ENCODE data around the gene STON1.
A peak's percentile ranks its signal among the peaks of the same experiment; 100 is the strongest.
"Not testable (repeated sequence)": the region's sequence is repeated elsewhere in the genome, so short reads cannot be mapped to it uniquely, and the experiment has no call there.

STON1 gene

DNA sequence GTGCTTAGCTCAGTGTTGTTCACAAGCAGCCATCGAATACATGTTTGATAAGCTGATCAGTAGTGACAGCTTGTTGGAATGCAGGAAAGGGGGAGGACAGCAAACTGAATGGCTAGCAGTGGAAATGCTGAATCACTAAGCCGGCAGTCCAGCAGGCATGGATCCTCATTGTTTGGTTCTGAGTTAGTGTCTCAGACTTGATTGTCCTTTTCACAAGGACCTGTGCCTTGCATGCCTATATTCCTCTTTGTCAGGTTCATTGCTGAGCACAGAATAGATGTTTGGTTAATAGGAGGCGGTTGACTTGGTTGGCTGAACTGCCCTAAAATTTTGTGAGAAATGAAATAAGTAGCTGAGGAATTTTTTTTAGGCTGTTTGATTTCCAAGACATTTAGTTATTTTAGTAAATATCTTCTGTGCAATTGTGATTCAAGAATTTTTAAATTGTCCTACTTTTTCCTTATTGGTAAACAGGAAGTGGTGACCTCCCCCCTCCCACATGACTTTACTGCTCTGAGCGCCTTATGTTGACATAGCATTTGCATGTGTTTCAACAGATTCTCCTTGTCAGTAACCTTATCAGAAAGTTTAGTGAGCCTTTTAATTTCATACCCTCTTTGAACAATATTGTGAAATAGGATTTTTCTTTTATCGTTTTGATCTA is 21.4 kb upstream of the STON1 start:
- DNase-seq: no peak

DNA sequence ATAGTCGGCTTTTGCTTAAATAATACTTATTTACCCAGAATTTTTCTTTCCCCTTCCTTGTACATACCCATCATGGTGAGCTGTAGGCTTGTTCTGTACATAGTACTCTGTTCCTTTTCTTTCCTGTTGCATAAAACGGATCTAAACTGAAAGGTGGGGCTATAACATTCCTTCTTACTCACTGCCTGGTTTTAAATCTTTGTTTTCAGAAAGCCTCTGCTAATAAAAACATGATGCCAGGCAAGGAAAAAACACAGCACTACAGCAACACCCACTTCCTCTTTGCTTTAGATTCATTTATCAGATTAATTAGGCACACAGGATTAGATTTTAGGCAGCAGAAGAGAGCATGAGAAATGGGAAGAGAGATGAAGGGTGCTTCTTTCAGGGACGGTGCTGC is 19.6 kb upstream of the STON1 start:
- H3K27ac ChIP-seq (ENCODE audit: insufficient read depth, low read length, poor library complexity, severe bottlenecking): no peak overlapping the region
- H3K9me3 ChIP-seq (ENCODE audit: control insufficient read depth, low read length): no peaks in the 10 kb centered on the region
- H3K4me3 ChIP-seq (ENCODE audit: insufficient read depth, low read depth, low read length, poor library complexity, severe bottlenecking): no peak overlapping the region
- DNase-seq: no peak
- no peaks in the 10 kb centered on the region for H3K27me3 ChIP-seq (replicated peaks; ENCODE audit: control insufficient read depth, insufficient read depth, low read length, poor library complexity, severe bottlenecking)
- H3K36me3 ChIP-seq (ENCODE audit: control insufficient read depth, insufficient read depth, low read length): peaks cover 40% of the 10 kb centered on the region
- H3K4me1 ChIP-seq (ENCODE audit: control insufficient read depth, insufficient read depth, low read length, poor library complexity, severe bottlenecking): peaks cover 14% of the 10 kb centered on the region

More for the DNA sequence above, 21.4 kb upstream of the STON1 start:
- Histone ChIP-seq H3K27ac (ENCODE audit: insufficient read depth, low read length, poor library complexity, severe bottlenecking) (peak overlapping the region; percentile 16), H3K27me3 (replicated peaks; ENCODE audit: control insufficient read depth, insufficient read depth, low read length, poor library complexity, severe bottlenecking) (no peaks in the 10 kb centered on the region), H3K4me1 (ENCODE audit: control insufficient read depth, insufficient read depth, low read length, poor library complexity, severe bottlenecking) (peaks cover 14% of the 10 kb centered on the region), H3K4me3 (ENCODE audit: insufficient read depth, low read depth, low read length, poor library complexity, severe bottlenecking) (no peak overlapping the region), H3K9me3 (ENCODE audit: control insufficient read depth, low read length) (no peaks in the 10 kb centered on the region), H3K36me3 (ENCODE audit: control insufficient read depth, insufficient read depth, low read length) (peaks cover 29% of the 10 kb centered on the region)

DNA sequence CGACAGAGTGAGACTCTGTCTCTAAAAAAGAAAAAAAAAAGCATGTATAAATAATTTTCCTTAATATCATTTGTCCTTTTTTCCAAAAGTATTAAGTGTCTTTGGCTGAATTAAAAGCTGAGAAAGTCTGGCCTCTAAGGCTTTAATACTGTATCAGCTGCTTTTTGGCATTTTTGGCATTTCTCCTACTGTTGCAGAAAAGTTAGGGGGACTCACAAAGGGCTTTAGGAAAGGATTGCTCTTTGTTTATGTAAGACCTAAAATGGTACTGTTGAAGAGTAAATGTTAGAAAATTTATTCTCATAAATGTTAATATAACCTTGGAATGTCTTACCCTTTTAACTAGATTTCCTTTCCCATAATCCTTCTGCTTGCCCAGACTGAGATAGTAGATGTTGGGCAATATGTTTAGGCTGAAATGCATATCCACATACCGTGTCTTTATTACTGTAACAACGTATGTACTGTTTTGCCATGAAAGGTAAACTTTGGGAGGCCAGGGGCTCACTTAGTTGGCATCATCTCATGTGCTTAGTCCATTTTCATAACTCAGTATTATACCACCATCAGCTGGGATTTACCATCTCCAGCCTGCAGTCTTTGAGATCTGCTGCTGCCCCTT is 18.0 kb upstream of the STON1 start:
- no peaks in the 10 kb centered on the region for H3K9me3 ChIP-seq (ENCODE audit: control insufficient read depth, low read length)
- no peak overlapping the region for H3K27ac ChIP-seq (ENCODE audit: insufficient read depth, low read length, poor library complexity, severe bottlenecking)
- H3K27me3 ChIP-seq (replicated peaks; ENCODE audit: control insufficient read depth, insufficient read depth, low read length, poor library complexity, severe bottlenecking): no peaks in the 10 kb centered on the region
- DNase-seq: no peak
- H3K4me1 ChIP-seq (ENCODE audit: control insufficient read depth, insufficient read depth, low read length, poor library complexity, severe bottlenecking): peaks cover 14% of the 10 kb centered on the region
- no peak overlapping the region for H3K4me3 ChIP-seq (ENCODE audit: insufficient read depth, low read depth, low read length, poor library complexity, severe bottlenecking)
- H3K36me3 ChIP-seq (ENCODE audit: control insufficient read depth, insufficient read depth, low read length): peaks cover 51% of the 10 kb centered on the region

DNA sequence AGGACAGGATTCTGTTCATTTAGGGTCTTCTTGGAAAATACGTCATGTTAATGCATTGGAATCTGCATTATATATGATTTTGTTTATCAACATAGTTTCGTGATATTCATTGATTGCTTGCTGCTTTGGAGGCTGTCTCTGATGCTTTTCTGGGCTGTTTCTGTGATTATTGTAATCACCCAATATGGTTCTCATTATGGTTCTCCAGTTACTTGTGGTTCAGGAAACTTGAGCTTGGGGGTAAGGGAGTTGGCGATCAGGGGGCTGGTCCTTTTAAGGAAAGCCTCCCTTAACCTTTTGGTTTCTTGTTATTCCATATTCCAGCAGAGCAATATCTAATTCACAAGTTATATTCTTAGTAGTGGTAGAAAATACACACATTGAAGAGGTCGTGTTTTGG is 17.4 kb upstream of the STON1 start:
- DNase-seq: no peak

DNA sequence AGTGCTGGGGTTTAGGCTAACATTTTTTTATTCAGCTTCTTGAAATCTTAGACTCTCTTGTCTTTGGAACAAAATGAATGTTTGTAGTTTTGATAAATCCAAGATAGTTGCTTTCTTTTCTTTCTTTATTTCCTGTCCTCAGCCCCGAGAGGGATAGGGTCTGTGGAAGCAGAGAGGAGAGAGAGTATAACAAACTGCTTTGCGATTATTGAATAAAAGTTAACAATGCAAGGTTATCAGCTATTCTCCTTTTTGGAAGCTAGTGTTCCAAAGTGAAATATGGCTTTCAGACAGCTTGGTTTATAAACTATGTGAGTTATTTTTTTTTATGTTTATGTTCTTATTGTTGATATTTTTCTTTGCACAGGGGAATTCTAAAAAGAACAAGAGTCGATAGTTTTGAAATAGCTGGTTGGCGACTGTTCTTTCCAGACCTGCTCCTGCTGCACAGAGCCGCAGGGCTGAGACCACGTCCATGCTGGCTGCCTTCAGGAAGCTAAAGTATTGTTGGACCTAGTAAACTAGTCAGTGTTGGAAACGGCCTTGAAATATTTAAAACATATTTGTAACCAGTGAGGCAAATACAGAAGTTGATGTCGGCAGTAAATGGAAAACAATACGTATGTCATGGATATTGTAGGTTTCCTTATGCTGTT is 15.5 kb upstream of the STON1 start:
- Histone ChIP-seq H3K4me1 (ENCODE audit: control insufficient read depth, insufficient read depth, low read length, poor library complexity, severe bottlenecking) (peaks cover 3% of the 10 kb centered on the region), H3K9me3 (ENCODE audit: control insufficient read depth, low read length) (no peaks in the 10 kb centered on the region), H3K4me3 (ENCODE audit: insufficient read depth, low read depth, low read length, poor library complexity, severe bottlenecking) (no peak overlapping the region), H3K27me3 (replicated peaks; ENCODE audit: control insufficient read depth, insufficient read depth, low read length, poor library complexity, severe bottlenecking) (no peaks in the 10 kb centered on the region), H3K36me3 (ENCODE audit: control insufficient read depth, insufficient read depth, low read length) (peaks cover 49% of the 10 kb centered on the region), H3K27ac (ENCODE audit: insufficient read depth, low read length, poor library complexity, severe bottlenecking) (no peak overlapping the region)
- DNase-seq: no peak

More for the DNA sequence above, 17.4 kb upstream of the STON1 start:
- H3K36me3 ChIP-seq (ENCODE audit: control insufficient read depth, insufficient read depth, low read length): peaks cover 51% of the 10 kb centered on the region
- H3K27ac ChIP-seq (ENCODE audit: insufficient read depth, low read length, poor library complexity, severe bottlenecking): no peak overlapping the region
- no peak overlapping the region for H3K4me3 ChIP-seq (ENCODE audit: insufficient read depth, low read depth, low read length, poor library complexity, severe bottlenecking)
- H3K27me3 ChIP-seq (replicated peaks; ENCODE audit: control insufficient read depth, insufficient read depth, low read length, poor library complexity, severe bottlenecking): no peaks in the 10 kb centered on the region
- H3K4me1 ChIP-seq (ENCODE audit: control insufficient read depth, insufficient read depth, low read length, poor library complexity, severe bottlenecking): peaks cover 14% of the 10 kb centered on the region
- no peaks in the 10 kb centered on the region for H3K9me3 ChIP-seq (ENCODE audit: control insufficient read depth, low read length)

DNA sequence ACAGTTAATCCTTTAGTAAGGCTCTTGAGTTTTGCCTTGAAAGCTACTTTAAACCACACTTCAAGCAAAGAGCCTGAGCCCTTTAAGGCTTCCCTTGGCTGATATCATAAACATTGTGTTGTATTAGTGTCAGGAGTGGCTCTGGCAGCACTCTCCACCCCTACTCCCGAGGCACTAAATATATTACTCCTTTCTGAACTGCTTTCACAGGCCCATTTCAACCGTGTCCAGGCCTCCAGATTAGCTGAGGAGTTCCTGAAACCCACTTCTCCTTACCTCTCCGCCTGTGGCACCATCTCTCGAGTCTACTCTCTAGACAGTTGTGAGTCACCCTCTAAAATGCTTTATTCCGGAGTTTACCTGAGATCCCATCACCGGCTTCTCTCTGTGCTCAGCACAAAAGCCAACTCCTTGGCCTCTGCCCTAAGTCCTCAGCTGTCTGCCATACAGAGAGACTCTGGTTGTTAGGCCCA is 14.4 kb upstream of the STON1 start:
- peaks cover 54% of the 10 kb centered on the region for H3K36me3 ChIP-seq (ENCODE audit: control insufficient read depth, insufficient read depth, low read length)
- peaks cover 2% of the 10 kb centered on the region for H3K4me1 ChIP-seq (ENCODE audit: control insufficient read depth, insufficient read depth, low read length, poor library complexity, severe bottlenecking)
- no peaks in the 10 kb centered on the region for H3K9me3 ChIP-seq (ENCODE audit: control insufficient read depth, low read length)
- no peak for DNase-seq
- H3K4me3 ChIP-seq (ENCODE audit: insufficient read depth, low read depth, low read length, poor library complexity, severe bottlenecking): no peak overlapping the region
- no peak overlapping the region for H3K27ac ChIP-seq (ENCODE audit: insufficient read depth, low read length, poor library complexity, severe bottlenecking)
- no peaks in the 10 kb centered on the region for H3K27me3 ChIP-seq (replicated peaks; ENCODE audit: control insufficient read depth, insufficient read depth, low read length, poor library complexity, severe bottlenecking)

DNA sequence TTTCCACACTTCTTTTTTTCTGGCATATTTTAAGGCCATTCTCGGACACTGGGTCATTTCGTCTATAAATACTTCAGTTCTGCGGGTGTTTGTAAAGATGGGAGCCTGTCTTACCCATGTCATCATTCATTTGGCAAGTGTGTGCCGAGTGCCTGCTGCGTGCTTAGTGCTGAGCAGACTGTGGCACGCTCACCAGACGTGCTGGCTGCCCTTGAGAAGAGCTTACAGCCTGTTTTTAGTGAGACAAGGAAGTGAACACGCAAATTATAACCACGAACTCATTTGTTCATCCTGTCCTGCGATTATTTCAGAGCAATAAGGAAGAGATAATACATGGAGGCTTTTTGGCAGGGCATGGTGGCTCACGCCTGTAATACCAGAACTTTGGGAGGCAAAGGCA is 10.4 kb upstream of the STON1 start:
- H3K36me3 ChIP-seq (ENCODE audit: control insufficient read depth, insufficient read depth, low read length): peaks cover 34% of the 10 kb centered on the region
- H3K9me3 ChIP-seq (ENCODE audit: control insufficient read depth, low read length): no peaks in the 10 kb centered on the region
- H3K27ac ChIP-seq (ENCODE audit: insufficient read depth, low read length, poor library complexity, severe bottlenecking): no peak overlapping the region
- no peaks in the 10 kb centered on the region for H3K27me3 ChIP-seq (replicated peaks; ENCODE audit: control insufficient read depth, insufficient read depth, low read length, poor library complexity, severe bottlenecking)
- no peaks in the 10 kb centered on the region for H3K4me1 ChIP-seq (ENCODE audit: control insufficient read depth, insufficient read depth, low read length, poor library complexity, severe bottlenecking)
- H3K4me3 ChIP-seq (ENCODE audit: insufficient read depth, low read depth, low read length, poor library complexity, severe bottlenecking): no peak overlapping the region
- no peak for DNase-seq

DNA sequence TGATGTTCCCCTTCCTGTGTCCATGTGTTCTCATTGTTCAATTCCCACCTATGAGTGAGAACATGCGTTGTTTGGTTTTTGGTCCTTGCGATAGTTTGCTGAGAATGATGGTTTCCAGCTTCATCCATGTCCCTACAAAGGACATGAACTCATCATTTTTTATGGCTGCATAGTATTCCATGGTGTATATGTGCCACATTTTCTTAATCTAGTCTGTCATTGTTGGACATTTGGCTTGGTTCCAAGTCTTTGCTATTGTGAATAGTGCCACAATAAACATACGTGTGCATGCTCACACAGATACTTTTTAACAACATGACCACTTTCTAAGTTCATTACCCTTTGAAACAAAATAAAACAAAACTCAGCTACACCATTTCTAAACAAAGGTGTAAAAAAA is 5.2 kb upstream of the STON1 start:
- H3K4me3 ChIP-seq (ENCODE audit: insufficient read depth, low read depth, low read length, poor library complexity, severe bottlenecking); H3K9me3 ChIP-seq (ENCODE audit: control insufficient read depth, low read length); DNase-seq; H3K27me3 ChIP-seq (replicated peaks; ENCODE audit: control insufficient read depth, insufficient read depth, low read length, poor library complexity, severe bottlenecking); H3K27ac ChIP-seq (ENCODE audit: insufficient read depth, low read length, poor library complexity, severe bottlenecking); H3K4me1 ChIP-seq (ENCODE audit: control insufficient read depth, insufficient read depth, low read length, poor library complexity, severe bottlenecking); H3K36me3 ChIP-seq (ENCODE audit: control insufficient read depth, insufficient read depth, low read length): not testable (repeated sequence)

DNA sequence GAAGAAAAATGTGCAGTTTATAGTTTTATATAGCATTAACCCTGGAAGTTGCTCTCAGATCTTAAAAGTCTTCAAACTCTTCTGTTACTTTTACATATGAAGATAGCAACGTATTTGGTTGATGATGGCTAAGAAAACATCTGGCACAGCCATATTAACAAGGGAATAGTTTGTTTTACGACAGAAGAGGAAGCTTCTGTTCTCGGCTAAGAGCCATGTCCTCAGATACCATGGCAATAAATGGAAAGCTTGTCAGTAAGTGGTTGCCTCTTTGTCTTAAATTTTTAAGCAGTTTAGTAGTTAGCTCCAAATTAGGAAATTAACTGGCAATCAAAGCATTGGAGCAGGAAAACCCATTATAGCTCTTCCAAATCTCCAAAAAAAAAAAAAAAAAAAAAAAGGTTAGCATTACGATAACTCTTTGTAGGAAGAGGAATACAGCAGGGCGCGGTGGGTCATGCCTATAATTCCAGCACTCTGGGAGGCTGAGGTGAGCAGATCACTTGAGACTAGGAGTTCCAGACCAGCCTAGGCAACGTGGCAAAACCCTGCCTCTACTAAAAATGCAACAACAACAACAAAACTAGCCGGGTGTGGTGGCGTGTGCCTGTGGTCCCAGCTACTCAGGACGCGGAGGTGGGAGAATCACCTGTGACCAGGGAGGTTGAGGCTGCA is 4.5 kb upstream of the STON1 start:
- Histone ChIP-seq H3K27me3 (replicated peaks; ENCODE audit: control insufficient read depth, insufficient read depth, low read length, poor library complexity, severe bottlenecking) (no peaks in the 10 kb centered on the region), H3K4me3 (ENCODE audit: insufficient read depth, low read depth, low read length, poor library complexity, severe bottlenecking) (no peak overlapping the region), H3K4me1 (ENCODE audit: control insufficient read depth, insufficient read depth, low read length, poor library complexity, severe bottlenecking) (no peaks in the 10 kb centered on the region), H3K27ac (ENCODE audit: insufficient read depth, low read length, poor library complexity, severe bottlenecking) (no peak overlapping the region), H3K9me3 (ENCODE audit: control insufficient read depth, low read length) (no peaks in the 10 kb centered on the region), H3K36me3 (ENCODE audit: control insufficient read depth, insufficient read depth, low read length) (peaks cover 8% of the 10 kb centered on the region)
- DNase-seq: no peak

Measured in effector memory CD4-positive, alpha-beta T cell (primary cell).